GM12873 (cell line): ENCODE measurements around the gene WDHD1.

ENCODE experiments used
- TF ChIP-seq, protein P1 (sequence below): IDR thresholded peaks from 2 replicates; pipeline ENCODE4 v1.5.1; 2012; ENCODE audit warnings: low read depth, mild to moderate bottlenecking, moderate library complexity, low read length, control low read depth; ENCODE audit not compliant: insufficient read depth; ENCODE audit errors: missing control alignments

The WDHD1 gene

GRCh38 chr14:55005071-55005470 is 21.8 kb downstream of the WDHD1 start:
- TF ChIP-seq, protein P1, sequence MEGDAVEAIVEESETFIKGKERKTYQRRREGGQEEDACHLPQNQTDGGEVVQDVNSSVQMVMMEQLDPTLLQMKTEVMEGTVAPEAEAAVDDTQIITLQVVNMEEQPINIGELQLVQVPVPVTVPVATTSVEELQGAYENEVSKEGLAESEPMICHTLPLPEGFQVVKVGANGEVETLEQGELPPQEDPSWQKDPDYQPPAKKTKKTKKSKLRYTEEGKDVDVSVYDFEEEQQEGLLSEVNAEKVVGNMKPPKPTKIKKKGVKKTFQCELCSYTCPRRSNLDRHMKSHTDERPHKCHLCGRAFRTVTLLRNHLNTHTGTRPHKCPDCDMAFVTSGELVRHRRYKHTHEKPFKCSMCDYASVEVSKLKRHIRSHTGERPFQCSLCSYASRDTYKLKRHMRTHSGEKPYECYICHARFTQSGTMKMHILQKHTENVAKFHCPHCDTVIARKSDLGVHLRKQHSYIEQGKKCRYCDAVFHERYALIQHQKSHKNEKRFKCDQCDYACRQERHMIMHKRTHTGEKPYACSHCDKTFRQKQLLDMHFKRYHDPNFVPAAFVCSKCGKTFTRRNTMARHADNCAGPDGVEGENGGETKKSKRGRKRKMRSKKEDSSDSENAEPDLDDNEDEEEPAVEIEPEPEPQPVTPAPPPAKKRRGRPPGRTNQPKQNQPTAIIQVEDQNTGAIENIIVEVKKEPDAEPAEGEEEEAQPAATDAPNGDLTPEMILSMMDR: no peak

DNA sequence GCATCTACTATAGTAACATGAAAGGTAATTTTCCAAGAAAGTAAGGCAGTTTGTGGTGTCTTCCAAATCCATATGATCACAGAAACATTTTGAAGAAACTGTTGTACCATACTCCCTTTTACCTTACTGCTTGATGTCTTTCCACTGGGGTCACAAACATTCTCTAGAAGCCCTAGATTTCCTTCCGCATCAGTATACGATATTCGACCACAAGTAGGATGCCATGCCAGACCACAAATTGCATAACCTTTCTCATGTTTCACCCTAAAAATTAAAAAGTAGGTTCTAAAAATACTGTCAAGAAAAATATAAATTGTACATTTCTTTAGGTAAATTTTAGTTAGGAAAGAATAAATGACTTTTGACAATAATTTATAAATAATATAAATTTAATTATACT is 26.5 kb downstream of the WDHD1 start:
- TF ChIP-seq, protein P1: no peak

DNA sequence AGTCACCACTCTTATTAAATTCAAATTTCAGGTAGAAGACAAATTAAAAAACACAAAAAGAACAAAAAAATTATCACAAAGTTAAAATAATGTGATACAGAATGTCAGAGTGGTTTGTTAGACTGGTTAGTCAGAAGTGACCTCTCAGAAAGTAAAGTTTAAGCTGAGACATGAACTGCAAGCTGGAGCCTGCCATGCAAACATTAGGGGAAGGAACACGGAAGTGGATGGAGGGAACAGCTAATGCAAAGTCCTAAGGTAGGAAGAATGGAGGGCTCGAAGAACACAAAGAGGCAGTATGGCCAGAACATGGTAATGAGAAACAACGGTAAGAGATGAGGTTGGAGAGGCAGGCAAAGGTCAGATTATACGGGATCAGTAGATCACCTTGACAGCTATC is 41.7 kb downstream of the WDHD1 start:
- TF ChIP-seq, protein P1: no peak

- TF ChIP-seq, protein P1: peak; percentile 13
These were observed 45.2 kb downstream of the WDHD1 start for GRCh38 chr14:54981698-54982097.

DNA sequence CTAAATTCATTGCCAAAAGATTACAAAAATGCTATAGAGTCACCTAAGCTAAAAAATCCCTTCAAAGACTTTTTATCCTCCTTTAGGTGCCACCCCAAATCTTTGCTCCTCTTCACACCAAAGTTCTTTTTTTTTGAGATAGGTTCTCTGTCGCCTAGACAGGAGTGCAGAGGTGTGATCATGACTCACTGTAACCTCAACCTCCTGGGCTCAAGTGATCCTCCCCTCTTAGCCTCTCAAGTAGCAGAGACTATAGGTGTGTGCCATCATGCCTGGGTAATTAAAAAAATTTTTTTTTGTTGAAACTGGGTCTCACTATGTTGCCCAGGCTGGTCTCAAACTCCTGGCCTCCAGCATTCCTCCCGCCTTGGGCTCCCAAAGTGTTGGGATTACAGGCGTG is 47.9 kb downstream of the WDHD1 start:
- TF ChIP-seq, protein P1: no peak

DNA sequence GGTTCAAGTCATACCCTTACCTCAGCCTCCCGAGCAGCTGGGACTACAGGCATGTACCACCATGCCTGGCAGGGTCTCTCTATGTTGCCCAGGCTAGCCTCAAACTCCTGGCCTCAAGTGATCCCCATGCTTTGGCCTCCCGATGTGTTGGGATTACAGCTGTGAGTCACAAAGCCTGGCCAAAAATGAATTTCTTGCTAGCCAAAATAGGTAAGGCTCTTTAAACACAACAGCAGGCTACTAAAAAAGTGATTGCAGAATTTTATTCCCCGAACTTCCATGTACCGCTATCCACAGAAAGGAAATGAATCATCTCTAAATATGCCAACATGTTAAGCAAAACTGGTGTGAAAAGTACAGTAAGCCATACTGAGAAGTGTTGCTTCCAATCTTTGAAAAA is 50.6 kb downstream of the WDHD1 start:
- TF ChIP-seq, protein P1: no peak

DNA sequence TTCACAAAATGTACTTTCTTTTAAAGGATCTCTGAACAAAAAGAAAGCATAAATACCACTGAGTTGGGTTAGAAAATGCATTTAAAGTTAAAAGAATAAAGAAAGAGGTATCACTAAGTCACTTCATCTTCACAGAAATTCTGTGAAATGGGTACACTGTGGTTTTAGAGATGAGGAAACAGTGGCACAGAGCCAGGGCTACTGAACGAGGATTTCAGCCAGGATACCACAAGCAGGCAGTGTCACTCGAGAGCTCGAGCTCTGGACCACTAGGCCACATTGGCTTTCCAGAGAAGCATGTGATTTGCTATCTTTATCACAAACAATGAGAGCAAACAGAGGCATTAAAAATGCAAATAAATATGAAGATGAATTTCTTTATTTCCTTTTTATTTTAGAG is 51.0 kb downstream of the WDHD1 start:
- TF ChIP-seq, protein P1: no peak

DNA sequence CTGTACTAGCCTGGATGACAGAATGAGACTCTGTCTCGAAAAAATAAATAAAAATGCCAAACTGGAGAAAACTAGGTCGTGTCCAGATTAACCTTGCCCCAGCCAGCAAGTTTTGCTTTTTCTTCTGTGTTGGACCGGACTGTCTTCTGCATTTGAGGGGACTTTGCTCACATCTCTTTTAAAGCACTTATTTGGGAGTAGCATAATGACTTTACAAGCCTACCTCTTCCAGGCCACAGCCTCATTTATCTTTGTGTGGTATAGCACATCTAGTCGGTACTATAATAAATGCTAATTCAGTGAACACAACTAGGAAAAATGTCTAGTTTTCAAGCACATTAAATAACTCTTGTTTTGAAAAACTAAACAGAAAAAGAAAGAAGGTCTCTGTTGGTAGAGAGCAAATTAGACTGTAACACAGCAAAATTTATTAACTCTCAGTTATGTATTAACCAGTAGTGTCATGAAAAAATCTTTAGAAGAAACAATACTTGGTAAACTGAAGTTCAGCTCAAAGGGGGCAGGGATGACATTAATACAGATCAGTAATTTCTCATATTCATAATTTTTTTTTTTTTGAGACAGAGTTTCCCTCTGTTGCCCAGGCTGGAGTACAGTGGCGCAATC is 52.0 kb downstream of the WDHD1 start:
- TF ChIP-seq, protein P1: no peak
